IPS DF 4.7 (cell line): ENCODE measurements around the gene MAP3K12.
A peak's percentile ranks its signal among the peaks of the same experiment; 100 is the strongest.
"Not testable (repeated sequence)": the region's sequence is repeated elsewhere in the genome, so short reads cannot be mapped to it uniquely, and the experiment has no call there.

Experiments used
- DNase-seq: peaks from one replicate; pipeline ENCODE4 v3.0.0-alpha.2; 2013; ENCODE audit warnings: low spot score; ENCODE audit errors: extremely low read depth

Gene MAP3K12

GRCh38 chr12:53444593-53445325, 54.5 kb downstream of the MAP3K12 start:
- not testable (repeated sequence) for DNase-seq

DNA sequence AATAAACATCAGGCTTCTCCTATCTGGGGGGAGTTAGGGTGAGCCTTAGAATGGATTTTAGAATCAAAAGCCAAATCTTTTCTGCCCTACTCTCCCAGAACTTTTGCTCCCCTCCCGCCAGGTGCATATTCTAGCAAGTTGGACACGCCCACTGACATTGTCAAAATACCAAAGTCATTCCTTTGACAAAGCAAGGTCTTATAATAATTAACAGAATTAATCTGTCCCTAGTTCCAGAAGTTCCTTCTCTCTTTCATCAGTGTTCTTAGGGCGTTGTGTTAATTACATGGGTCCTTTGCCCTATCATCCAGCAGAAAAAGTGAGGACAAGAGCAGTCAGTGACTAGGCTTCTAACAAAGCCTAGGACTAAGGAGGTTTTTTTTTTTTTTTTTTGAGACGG, 55.3 kb downstream of the MAP3K12 start:
- DNase-seq: no peak

- DNase-seq: peak; percentile 97
Observed at GRCh38 chr12:53441040-53441833, 58.0 kb downstream of the MAP3K12 start, which contains the start of gene PRR13. Gene PRR13 (plus strand): TSS chr12:53441734. CDS start chr12:53442715, 981 bp downstream.

- not testable (repeated sequence) for DNase-seq
Observed at GRCh38 chr12:53439582-53439981, 59.7 kb downstream of the MAP3K12 start.

GRCh38 chr12:53435326-53435725, 63.9 kb downstream of the MAP3K12 start:
- DNase-seq: not testable (repeated sequence)

GRCh38 chr12:53431187-53431586, 68.1 kb downstream of the MAP3K12 start:
- DNase-seq: no peak

DNA sequence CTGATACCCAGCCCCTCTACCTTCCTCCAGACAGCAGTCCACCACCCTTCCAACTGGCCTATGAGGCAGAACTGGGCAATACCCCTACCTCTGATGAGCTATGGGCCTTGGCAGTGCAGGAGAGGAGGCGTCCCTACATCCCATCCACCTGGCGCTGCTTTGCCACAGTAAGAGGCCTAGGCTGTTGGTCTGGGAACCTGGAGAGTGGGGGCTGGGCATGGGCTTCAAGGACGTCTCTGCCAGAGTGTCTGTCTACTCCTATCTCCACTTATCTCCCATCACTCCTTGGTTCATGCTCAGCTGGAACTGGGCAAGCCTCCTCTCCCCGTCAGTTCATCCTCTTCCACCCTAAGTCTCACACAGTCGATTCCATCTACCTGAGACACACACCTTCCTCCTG, 69.1 kb downstream of the MAP3K12 start:
- DNase-seq: no peak
